ENCODE measurements around the gene SERINC2.

Gene SERINC2

GRCh38 chr1:31405578-31406245 is 7.3 kb upstream of the SERINC2 start:
- no peak for DNase-seq (ENCODE audit: low read depth in 2 of 2)
- no peak for TF ChIP-seq CTCF (IDR thresholded peaks at IDR 0.05; ENCODE audit: low read depth, low read length)
- no peak overlapping the region for H3K4me3 ChIP-seq (replicated peaks in 1 of 2; ENCODE audit: low read depth in 2 of 2, low read length in 2 of 2)

- no peak for TF ChIP-seq CTCF (IDR thresholded peaks at IDR 0.05; ENCODE audit: low read depth, low read length)
- H3K4me3 ChIP-seq (replicated peaks in 1 of 2; ENCODE audit: low read depth in 2 of 2, low read length in 2 of 2) = no peak overlapping the region
- no peak for DNase-seq (ENCODE audit: low read depth in 2 of 2)
Measured at GRCh38 chr1:31407029-31407626, 5.9 kb upstream of the SERINC2 start.

GRCh38 chr1:31408788-31409318 is 4.2 kb upstream of the SERINC2 start:
- TF ChIP-seq CTCF (IDR thresholded peaks at IDR 0.05; ENCODE audit: low read depth, low read length) = no peak
- DNase-seq (ENCODE audit: low read depth in 2 of 2) = no peak
- no peak overlapping the region for H3K4me3 ChIP-seq (replicated peaks in 1 of 2; ENCODE audit: low read depth in 2 of 2, low read length in 2 of 2)

- no peak for DNase-seq (ENCODE audit: low read depth in 2 of 2)
- no peak for TF ChIP-seq CTCF (IDR thresholded peaks at IDR 0.05; ENCODE audit: low read depth, low read length)
- no peak overlapping the region for H3K4me3 ChIP-seq (replicated peaks in 1 of 2; ENCODE audit: low read depth in 2 of 2, low read length in 2 of 2)
Measured at GRCh38 chr1:31409946-31410858, 2.8 kb upstream of the SERINC2 start.

GRCh38 chr1:31410871-31411270 is 2.1 kb upstream of the SERINC2 start:
- TF ChIP-seq CTCF (IDR thresholded peaks at IDR 0.05; ENCODE audit: low read depth, low read length) = no peak
- H3K4me3 ChIP-seq (replicated peaks in 1 of 2; ENCODE audit: low read depth in 2 of 2, low read length in 2 of 2) = no peak overlapping the region
- peak in 1 of 2 donors; percentile 76 for DNase-seq (ENCODE audit: low read depth in 2 of 2)

- no peak overlapping the region for H3K4me3 ChIP-seq (replicated peaks in 1 of 2; ENCODE audit: low read depth in 2 of 2, low read length in 2 of 2)
- no peak for DNase-seq (ENCODE audit: low read depth in 2 of 2)
- TF ChIP-seq CTCF (IDR thresholded peaks at IDR 0.05; ENCODE audit: low read depth, low read length) = no peak
Measured at GRCh38 chr1:31412205-31412604, 808 bp upstream of the SERINC2 start.

All from cardiac fibroblast (primary cell).